Mucosa of stomach (tissue), 1 donor: Measurements from ENCODE around the gene POGZ.
"Not testable (repeated sequence)": the region's sequence is repeated elsewhere in the genome, so short reads cannot be mapped to it uniquely, and the experiment has no call there.

ENCODE experiments used
- H3K27me3 ChIP-seq: one replicate; pipeline ENCODE4 v1.7.0; 2013; ENCODE audit warnings: mild to moderate bottlenecking, low read length; ENCODE audit not compliant: control insufficient read depth, insufficient read depth
- H3K36me3 ChIP-seq: one replicate; pipeline ENCODE4 v1.7.0; 2013; ENCODE audit warnings: low read length; ENCODE audit not compliant: control insufficient read depth, insufficient read depth
- H3K4me1 ChIP-seq: one replicate; pipeline ENCODE4 v1.7.0; 2013; ENCODE audit warnings: mild to moderate bottlenecking, low read length; ENCODE audit not compliant: control insufficient read depth, insufficient read depth
- H3K4me3 ChIP-seq: one replicate; pipeline ENCODE4 v1.7.0; 2013; ENCODE audit warnings: low read length
- H3K9ac ChIP-seq: one replicate; pipeline ENCODE4 v1.7.0; 2013; ENCODE audit warnings: mild to moderate bottlenecking, low read length, moderate library complexity
- H3K9me3 ChIP-seq: one replicate; pipeline ENCODE4 v1.7.0; 2013; ENCODE audit warnings: mild to moderate bottlenecking, low read length, moderate library complexity; ENCODE audit not compliant: control insufficient read depth
- donor health status: Pancreatic carcinoma.

Gene POGZ

DNA sequence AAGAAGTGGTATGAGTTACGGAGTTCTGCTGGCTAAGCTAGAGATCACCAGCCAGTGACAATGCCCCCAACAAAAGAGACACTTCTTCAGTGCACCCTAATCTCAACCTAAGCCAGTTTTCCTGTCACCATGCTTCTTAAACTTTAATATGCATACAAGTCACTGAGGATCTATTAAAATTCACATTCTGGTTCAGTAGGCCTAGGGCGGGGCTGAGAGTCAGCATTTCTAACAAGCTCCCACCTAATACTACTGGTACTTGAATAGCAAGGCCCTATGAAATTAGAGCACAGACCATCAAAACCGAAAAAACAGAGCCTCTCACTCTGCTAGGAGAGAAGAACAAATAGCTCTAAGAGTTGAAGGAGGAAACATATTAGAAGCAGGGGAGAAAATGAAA, 52.0 kb downstream of the POGZ start:
- no peak overlapping the region for H3K4me3 ChIP-seq
- no peaks in the 10 kb centered on the region for H3K9me3 ChIP-seq
- no peaks in the 10 kb centered on the region for H3K4me1 ChIP-seq
- H3K9ac ChIP-seq, result no peak overlapping the region
- H3K27me3 ChIP-seq, result no peaks in the 10 kb centered on the region
- H3K36me3 ChIP-seq, result no peaks in the 10 kb centered on the region

DNA sequence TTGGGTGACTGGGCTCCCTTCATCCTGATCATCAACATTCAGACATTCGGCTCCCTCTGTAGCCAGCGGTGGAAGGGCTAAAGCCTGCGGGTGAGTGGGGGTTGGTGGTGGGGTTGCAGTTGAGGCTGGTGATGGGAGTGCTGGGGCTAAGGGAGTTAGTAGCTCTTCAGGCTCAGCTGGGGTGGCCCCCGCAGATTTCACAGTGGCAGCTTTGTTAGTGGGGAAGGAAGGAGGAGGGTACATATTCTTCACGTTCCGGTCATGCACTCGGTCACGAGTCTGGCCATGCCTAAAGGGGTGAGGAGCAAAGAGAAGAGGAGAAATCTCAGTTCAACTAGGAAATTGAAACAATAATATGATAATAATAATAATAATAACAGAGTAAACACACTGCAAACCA, 53.1 kb downstream of the POGZ start:
- H3K9me3 ChIP-seq, result no peaks in the 10 kb centered on the region
- peaks cover 3% of the 10 kb centered on the region for H3K36me3 ChIP-seq
- no peak overlapping the region for H3K9ac ChIP-seq
- no peak overlapping the region for H3K4me3 ChIP-seq
- no peaks in the 10 kb centered on the region for H3K27me3 ChIP-seq
- no peaks in the 10 kb centered on the region for H3K4me1 ChIP-seq

DNA sequence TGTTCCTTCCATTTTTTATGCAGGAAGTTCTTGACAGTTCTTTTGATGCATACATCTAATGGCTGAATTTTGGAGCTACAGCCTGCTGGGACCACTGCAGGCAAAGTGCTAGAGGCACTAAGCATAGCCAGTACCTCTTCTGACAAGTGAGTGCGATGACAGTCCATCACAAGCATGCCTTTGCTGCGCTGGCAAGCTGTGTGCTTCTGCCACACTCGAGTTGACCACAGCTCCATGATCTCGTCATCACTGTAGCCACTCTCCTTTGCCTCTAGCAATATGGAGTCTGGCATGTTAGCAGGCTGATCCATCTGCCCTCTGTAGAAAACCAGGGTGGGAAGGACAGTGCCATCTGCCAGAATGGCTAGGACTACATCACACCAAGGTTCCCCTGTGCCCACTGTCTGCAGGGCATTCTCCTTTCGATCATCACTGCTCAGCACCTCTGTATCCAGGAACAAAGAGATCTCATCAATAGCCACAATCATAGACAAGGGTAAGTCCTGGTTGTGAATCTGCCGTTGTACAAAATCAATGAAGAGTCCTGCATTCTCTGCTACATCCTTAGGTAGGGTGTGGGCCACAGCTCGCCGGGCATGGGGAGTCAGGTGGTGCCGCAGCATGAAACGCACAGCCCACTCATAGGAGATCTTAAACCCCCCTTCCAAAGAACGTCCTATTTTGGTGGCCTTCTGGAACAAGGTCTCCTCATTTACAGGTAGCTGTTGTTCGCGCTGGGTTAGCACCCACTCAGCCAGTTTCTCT, 53.9 kb downstream of the POGZ start:
- Histone ChIP-seq H3K4me3 (no peak overlapping the region), H3K27me3 (no peaks in the 10 kb centered on the region), H3K4me1 (peaks cover 8% of the 10 kb centered on the region), H3K9ac (no peak overlapping the region), H3K9me3 (no peaks in the 10 kb centered on the region), H3K36me3 (peaks cover 5% of the 10 kb centered on the region)

DNA sequence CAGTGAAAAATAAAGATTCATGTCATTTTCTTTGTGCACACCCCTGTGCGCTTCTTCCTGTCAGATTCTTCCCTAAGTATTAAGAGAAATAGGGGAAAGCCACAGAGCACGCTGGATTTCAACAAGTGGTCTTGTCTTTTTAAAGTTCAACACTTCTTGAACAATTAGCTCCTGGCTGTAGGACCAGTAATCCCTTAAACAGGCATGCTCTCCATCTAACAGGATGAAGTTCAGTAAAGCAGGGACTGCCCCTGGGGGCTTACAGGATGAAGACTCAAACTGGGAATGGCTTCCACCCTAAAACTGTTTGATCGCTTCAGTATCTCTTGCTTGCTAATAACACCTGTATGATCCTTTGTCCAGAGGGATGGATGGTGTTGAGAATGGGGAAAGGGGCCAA, 55.7 kb downstream of the POGZ start:
- H3K27me3 ChIP-seq, result no peaks in the 10 kb centered on the region
- no peaks in the 10 kb centered on the region for H3K9me3 ChIP-seq
- no peak overlapping the region for H3K9ac ChIP-seq

DNA sequence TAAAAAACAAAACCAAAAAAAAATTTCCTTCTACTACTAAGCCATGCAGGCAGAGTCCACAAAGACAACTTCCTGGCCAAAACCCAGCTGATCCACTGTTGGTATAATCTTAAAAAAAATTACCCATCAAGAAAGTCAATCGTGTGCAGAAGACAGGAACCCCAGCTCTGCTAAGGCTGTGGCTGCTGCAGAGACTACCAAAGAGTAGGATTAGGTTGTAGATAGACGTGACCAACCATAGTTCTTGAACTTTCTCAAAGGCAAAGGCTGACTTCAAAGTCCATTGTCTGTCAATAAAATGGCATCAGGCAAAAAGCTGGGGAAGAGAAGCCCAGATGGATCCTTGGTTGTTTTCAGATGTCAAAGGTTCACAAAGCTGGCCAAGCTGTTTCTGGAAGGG, 56.5 kb downstream of the POGZ start:
- peaks cover 12% of the 10 kb centered on the region for H3K4me1 ChIP-seq
- H3K9ac ChIP-seq, result no peak overlapping the region
- peaks cover 5% of the 10 kb centered on the region for H3K36me3 ChIP-seq

More for the DNA sequence above, 55.7 kb downstream of the POGZ start:
- Histone ChIP-seq H3K36me3 (peaks cover 5% of the 10 kb centered on the region), H3K4me1 (peaks cover 12% of the 10 kb centered on the region), H3K4me3 (no peak overlapping the region)

DNA sequence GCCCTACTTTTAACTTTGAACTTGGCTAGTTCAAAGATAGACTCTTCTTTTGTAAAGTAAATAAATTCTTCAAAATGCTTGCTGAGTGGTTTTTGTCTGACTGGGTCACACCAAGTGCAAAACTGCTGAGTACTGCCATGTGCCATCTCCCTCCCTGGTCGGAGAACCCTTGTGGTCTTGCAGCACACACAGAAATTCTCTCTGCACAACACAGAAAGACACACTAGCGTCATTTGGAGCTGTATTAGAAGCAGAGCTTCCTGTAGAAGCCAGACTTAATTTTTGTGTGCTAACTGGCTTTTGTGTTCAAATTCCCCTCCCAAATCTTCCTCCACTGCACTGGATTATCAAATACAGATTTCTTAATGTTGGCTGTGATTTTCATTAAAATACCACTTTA, 57.4 kb downstream of the POGZ start:
- Histone ChIP-seq H3K9me3 (no peaks in the 10 kb centered on the region), H3K4me3 (no peak overlapping the region), H3K4me1 (peaks cover 12% of the 10 kb centered on the region), H3K27me3 (no peaks in the 10 kb centered on the region), H3K9ac (no peak overlapping the region), H3K36me3 (peaks cover 5% of the 10 kb centered on the region)

More for the DNA sequence above, 56.5 kb downstream of the POGZ start:
- no peaks in the 10 kb centered on the region for H3K27me3 ChIP-seq
- H3K4me3 ChIP-seq, result no peak overlapping the region
- no peaks in the 10 kb centered on the region for H3K9me3 ChIP-seq

DNA sequence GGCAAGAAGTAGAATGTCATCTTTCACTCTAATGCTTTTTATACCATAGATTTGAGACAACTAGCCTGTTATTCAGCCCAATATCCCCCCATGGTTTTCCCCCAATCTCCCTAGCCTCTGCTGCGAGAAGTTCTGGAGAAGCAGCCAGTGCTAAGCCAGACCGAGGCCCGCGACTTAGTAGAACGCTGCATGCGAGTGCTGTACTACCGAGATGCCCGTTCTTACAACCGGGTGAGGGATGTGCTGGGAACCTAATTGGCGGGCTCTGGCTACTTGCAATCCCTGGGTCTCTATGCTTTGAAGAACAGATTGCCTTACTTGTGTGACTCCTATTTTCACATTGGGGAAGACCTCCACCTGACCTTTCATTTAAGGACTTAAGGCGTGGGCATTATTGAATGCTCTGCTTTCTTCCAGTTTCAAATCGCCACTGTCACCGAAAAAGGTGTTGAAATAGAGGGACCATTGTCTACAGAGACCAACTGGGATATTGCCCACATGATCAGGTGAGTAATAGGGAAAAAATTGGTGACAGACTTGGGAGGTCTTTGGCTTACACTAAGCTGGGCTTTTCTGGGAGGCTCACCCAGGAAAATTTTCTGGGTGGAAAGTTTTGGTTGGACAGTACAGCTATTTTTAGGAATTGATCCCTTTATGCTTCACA, 58.0 kb downstream of the POGZ start:
- Histone ChIP-seq H3K4me3 (no peak overlapping the region), H3K4me1 (peaks cover 12% of the 10 kb centered on the region), H3K36me3 (peaks cover 5% of the 10 kb centered on the region), H3K9ac (no peak overlapping the region), H3K27me3 (no peaks in the 10 kb centered on the region), H3K9me3 (no peaks in the 10 kb centered on the region)

DNA sequence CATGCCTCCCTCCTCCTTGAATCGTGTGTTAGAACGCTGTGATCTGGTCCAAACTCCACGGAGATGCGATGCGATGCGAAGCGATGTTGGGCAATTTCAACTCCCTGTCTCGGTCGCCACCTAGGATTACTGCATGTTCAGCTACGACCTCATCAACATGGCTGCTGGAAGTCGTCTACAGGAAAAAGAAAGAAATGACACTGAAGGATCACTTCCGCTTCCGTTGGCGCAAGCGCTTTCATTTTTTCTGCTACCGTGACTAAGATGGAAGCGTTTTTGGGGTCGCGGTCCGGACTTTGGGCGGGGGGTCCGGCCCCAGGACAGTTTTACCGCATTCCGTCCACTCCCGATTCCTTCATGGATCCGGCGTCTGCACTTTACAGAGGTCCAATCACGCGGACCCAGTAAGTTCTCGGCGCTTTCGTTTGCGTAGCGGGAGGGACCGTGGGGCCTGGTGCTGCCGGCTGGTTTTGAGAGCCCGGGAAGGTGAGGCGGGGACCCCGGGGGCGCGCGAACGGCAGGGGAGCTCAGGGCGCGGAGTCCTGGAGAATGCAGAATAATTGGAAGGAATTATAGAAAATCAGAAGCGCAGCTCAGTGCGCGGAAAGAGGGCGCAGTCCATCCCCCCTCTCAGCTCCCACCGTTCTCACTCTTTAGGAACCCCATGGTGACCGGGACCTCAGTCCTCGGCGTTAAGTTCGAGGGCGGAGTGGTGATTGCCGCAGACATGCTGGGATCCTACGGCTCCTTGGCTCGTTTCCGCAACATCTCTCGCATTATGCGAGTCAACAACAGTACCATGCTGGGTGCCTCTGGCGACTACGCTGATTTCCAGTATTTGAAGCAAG, 59.7 kb downstream of the POGZ start, which contains the start of gene PSMB4:
Gene PSMB4, plus strand, starts transcription at position 250 of the 848 bp plus-strand sequence. Its CDS starts 15 bp downstream, at position 265.
- peak within 1 kb of the TSS; percentile 85 for H3K4me3 ChIP-seq
- peaks cover 12% of the 10 kb centered on the region for H3K4me1 ChIP-seq
- no peaks in the 10 kb centered on the region for H3K9me3 ChIP-seq
- H3K27me3 ChIP-seq, result no peaks in the 10 kb centered on the region
- peak within 1 kb of the TSS; percentile 92 for H3K9ac ChIP-seq
- peaks cover 5% of the 10 kb centered on the region for H3K36me3 ChIP-seq

DNA sequence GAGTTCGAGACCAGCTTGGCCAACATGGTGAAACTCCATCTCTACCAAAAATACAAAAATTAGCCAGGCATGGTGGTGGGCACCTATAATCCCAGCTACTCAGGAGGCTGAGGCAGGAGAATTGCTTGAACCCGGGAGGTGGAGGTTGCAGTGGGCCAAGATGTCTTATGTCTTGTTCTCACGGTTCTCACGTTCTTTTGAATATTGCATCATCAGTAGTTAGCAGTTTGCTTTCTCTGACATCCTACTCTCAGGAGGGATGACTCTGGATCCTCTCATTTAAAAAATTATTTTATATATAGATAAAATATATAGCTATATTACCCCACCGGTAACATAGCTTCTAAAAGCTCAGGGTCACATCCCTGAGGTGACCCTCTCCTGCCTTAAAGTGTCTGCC, 63.0 kb downstream of the POGZ start:
- H3K36me3 ChIP-seq, H3K27me3 ChIP-seq, H3K9me3 ChIP-seq, H3K9ac ChIP-seq, H3K4me3 ChIP-seq: not testable (repeated sequence)
- peaks cover 12% of the 10 kb centered on the region for H3K4me1 ChIP-seq

DNA sequence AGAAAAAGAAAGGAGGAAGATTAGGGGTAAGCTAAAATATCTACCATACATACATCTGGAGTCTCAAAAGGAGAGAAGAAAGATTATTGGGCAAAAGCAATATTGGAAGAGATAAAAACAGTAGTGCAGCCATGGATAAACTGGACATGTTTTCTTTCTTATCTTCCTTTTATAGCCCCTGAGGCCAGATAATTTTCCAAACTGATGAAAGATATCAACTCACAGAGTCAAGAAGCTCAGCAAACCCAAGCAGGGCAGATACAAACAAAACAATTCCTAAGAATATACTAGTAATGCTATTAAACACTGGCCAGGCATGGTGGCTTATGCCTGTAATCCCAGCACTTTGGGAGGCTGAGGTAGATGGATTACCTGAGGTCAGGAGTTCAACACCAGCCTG, 65.7 kb downstream of the POGZ start:
- Histone ChIP-seq H3K4me3 (no peak overlapping the region), H3K9ac (no peak overlapping the region), H3K9me3 (no peaks in the 10 kb centered on the region)

DNA sequence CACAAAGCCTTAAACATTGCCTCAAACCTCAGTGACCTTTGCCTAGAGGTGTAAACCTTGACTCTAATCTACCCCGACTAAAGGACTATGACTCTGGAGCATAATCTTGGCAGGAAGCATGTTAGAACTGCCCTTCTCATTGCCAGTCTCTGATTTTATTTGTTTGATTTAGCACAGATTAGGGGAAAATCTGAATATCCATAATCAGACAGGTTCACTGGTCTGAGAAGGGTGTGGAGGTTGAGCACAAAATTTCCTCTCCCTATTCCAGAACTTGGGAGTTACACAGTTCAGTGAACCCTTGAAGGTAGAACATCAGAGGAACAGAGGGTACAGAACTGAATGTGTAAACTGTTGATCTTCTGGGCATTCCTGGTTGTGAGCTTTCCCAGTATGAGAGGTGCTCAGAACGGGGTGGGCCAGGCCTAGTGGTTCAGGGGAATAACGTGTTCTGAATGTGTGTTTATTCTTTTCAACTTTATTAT, 68.2 kb downstream of the POGZ start:
- H3K27me3 ChIP-seq, result no peaks in the 10 kb centered on the region
- H3K9me3 ChIP-seq, result no peaks in the 10 kb centered on the region
- H3K4me1 ChIP-seq, result peaks cover 4% of the 10 kb centered on the region
- H3K9ac ChIP-seq, result no peak overlapping the region
- H3K4me3 ChIP-seq, result no peak overlapping the region
- H3K36me3 ChIP-seq, result no peaks in the 10 kb centered on the region

More for the DNA sequence above, 65.7 kb downstream of the POGZ start:
- peaks cover 4% of the 10 kb centered on the region for H3K4me1 ChIP-seq
- H3K27me3 ChIP-seq, result no peaks in the 10 kb centered on the region
- H3K36me3 ChIP-seq, result no peaks in the 10 kb centered on the region
